Parathyroid adenoma (tissue), 2 donors: ENCODE results near the gene GNAO1.

Experiments
- H2AFZ ChIP-seq: fragments of 300-600 bp; sonication (generic); one replicate; pipeline ENCODE4 v1.7.0; 2017; ENCODE audit warnings: antibody characterized with exemption, mild to moderate bottlenecking
- H3K27ac ChIP-seq: fragments of 300-600 bp; sonication (generic); one replicate; pipeline ENCODE4 v1.7.0; 2017
- H3K27me3 ChIP-seq: fragments of 300-600 bp; sonication (generic); one replicate; pipeline ENCODE4 v1.7.0; 2017; ENCODE audit warnings: low read length; ENCODE audit not compliant: control insufficient read depth, insufficient read depth
- H3K36me3 ChIP-seq: fragments of 300-600 bp; sonication (generic); one replicate; pipeline ENCODE4 v1.7.0; 2017; ENCODE audit warnings: low read length; ENCODE audit not compliant: control insufficient read depth, insufficient read depth
- H3K4me1 ChIP-seq: fragments of 300-600 bp; sonication (generic); one replicate; pipeline ENCODE4 v1.7.0; 2017; ENCODE audit warnings: control low read depth
- H3K4me2 ChIP-seq: fragments of 300-600 bp; sonication (generic); one replicate; pipeline ENCODE4 v1.7.0; 2017; ENCODE audit warnings: low read length
- H3K4me3 ChIP-seq: fragments of 300-600 bp; sonication (generic); one replicate; pipeline ENCODE4 v1.7.0; 2017; ENCODE audit warnings: low read depth, low read length
- H3K79me2 ChIP-seq: fragments of 300-600 bp; sonication (generic); one replicate; pipeline ENCODE4 v1.7.0; 2017; ENCODE audit warnings: control low read depth
- H3K9ac ChIP-seq: fragments of 300-600 bp; sonication (generic); one replicate; pipeline ENCODE4 v1.7.0; 2017; ENCODE audit warnings: mild to moderate bottlenecking
- H3K9me3 ChIP-seq: fragments of 300-600 bp; sonication (generic); one replicate; pipeline ENCODE4 v1.7.0; 2017; ENCODE audit warnings: low read length; ENCODE audit not compliant: control insufficient read depth
- TF ChIP-seq, protein P1 (sequence below): fragments of 300-600 bp; sonication (generic); IDR thresholded peaks from one replicate; pipeline ENCODE4 v1.7.0; 2017; ENCODE audit warnings: antibody characterized with exemption, mild to moderate bottlenecking
- donor health status: primary hyperparathyroidism.

The GNAO1 gene

DNA sequence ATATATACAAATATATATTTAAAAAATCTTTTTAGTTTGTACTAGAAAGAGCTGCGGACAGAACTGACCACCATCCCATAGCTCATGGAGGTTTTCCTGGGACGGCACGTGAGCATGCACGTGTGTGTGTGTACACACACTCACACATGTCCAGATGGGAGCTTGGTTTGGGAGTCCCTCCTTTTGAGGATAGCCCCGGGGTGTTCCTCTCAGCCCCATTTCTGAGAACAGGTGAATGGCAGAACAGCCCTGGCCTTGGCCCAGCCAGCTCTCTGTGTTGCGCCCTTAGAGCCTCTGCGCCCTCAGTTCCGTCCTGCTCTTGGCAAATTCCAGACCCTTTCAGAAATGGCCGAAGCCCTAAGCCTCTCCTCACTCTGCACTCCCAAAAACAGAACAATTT lies 163.9 kb downstream of the GNAO1 start:
- no peak overlapping the region for H3K9ac ChIP-seq
- TF ChIP-seq, protein P1, sequence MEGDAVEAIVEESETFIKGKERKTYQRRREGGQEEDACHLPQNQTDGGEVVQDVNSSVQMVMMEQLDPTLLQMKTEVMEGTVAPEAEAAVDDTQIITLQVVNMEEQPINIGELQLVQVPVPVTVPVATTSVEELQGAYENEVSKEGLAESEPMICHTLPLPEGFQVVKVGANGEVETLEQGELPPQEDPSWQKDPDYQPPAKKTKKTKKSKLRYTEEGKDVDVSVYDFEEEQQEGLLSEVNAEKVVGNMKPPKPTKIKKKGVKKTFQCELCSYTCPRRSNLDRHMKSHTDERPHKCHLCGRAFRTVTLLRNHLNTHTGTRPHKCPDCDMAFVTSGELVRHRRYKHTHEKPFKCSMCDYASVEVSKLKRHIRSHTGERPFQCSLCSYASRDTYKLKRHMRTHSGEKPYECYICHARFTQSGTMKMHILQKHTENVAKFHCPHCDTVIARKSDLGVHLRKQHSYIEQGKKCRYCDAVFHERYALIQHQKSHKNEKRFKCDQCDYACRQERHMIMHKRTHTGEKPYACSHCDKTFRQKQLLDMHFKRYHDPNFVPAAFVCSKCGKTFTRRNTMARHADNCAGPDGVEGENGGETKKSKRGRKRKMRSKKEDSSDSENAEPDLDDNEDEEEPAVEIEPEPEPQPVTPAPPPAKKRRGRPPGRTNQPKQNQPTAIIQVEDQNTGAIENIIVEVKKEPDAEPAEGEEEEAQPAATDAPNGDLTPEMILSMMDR = no peak
- H3K4me3 ChIP-seq = no peak overlapping the region
- H3K27ac ChIP-seq = no peak overlapping the region
- no peaks in the 10 kb centered on the region for H3K79me2 ChIP-seq
- H3K36me3 ChIP-seq = no peaks in the 10 kb centered on the region
- no peaks in the 10 kb centered on the region for H3K9me3 ChIP-seq
- H3K27me3 ChIP-seq = no peaks in the 10 kb centered on the region
- H3K4me1 ChIP-seq = peaks cover 4% of the 10 kb centered on the region
- no peak overlapping the region for H3K4me2 ChIP-seq
- H2AFZ ChIP-seq = no peak overlapping the region

DNA sequence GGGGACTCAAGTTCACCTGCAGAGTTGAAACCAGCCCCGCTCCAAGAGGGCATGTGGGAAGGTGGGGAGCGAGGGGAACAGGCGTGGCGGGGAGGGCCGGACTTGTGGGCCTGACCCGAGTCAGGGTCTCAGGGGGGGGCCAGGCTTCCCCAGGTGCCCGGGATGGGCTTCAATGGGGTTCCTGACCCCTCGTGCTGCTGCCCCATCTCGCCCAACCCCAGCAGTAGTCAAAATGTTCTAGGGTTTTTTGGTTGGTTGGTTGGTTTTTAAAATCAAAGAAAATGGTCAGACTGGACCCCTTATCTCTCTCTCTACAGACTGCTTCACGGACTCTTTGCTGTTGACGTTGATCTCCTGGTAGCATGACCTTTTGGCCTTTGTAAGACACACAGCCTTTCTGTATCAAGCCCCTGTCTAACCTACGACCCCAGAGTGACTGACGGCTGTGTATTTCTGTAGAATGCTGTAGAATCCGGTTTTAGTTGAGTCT lies 164.5 kb downstream of the GNAO1 start:
- Histone ChIP-seq H3K4me1 (peaks cover 4% of the 10 kb centered on the region), H3K27me3 (no peaks in the 10 kb centered on the region), H3K27ac (peak overlapping the region; percentile 26), H3K4me2 (peak overlapping the region; percentile 60), H3K9me3 (no peaks in the 10 kb centered on the region), H3K79me2 (no peaks in the 10 kb centered on the region), H3K9ac (no peak overlapping the region), H3K4me3 (no peak overlapping the region), H3K36me3 (no peaks in the 10 kb centered on the region), H2AFZ (peak overlapping the region; percentile 87)
- TF ChIP-seq, protein P1 = no peak

DNA sequence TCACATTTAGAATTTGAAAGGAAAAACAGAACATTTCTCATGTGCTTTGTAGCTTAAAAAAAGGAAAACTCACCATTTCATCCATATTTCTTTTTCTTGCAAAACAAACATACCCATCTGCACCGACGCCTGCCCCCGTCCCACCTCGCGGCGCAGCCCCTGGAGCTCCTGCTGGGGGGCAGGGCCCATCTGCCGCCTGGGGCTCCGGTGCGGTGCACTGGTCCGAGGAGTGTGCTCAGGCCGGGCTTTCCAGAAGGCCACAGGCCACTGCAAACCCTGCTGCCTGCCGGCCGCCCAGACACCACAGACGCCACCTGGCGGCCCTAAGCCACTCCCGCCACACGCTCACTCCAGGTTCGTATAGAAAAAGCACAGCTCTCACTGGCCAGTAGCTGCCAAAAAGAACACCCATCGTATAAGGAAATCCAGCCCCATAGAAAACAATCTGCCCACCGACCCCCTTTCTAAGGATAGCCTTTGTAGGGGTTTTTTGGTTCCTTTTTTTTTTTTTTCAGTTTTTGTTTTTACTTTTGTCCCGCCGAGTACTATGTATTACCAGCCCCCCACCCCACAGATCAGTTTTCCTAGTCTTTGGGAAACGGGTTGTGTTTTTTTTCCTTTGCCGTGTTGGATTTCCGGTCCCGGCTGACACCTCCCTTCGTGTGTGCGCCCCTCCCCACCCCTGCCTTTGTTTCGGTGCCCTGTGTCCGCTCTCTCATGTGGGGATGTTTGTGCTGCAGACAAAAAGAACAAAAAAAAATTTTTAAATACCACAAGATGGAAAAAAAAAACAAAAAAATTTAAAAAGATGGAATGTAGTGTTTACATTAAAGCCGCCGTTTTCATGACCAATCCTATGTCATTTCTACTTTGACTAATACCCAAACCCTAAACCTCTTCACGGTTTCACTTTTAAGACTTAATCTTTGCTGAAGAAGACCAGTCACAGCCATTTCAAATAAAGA lies 165.3 kb downstream of the GNAO1 start:
- Histone ChIP-seq H3K4me2 (peak overlapping the region; percentile 60), H2AFZ (peak overlapping the region; percentile 87), H3K27ac (peak overlapping the region; percentile 26), H3K79me2 (no peaks in the 10 kb centered on the region), H3K4me3 (peak overlapping the region; percentile 48), H3K9me3 (no peaks in the 10 kb centered on the region), H3K4me1 (peaks cover 4% of the 10 kb centered on the region), H3K27me3 (no peaks in the 10 kb centered on the region), H3K9ac (no peak overlapping the region), H3K36me3 (no peaks in the 10 kb centered on the region)
- TF ChIP-seq, protein P1 = peak; percentile 92

DNA sequence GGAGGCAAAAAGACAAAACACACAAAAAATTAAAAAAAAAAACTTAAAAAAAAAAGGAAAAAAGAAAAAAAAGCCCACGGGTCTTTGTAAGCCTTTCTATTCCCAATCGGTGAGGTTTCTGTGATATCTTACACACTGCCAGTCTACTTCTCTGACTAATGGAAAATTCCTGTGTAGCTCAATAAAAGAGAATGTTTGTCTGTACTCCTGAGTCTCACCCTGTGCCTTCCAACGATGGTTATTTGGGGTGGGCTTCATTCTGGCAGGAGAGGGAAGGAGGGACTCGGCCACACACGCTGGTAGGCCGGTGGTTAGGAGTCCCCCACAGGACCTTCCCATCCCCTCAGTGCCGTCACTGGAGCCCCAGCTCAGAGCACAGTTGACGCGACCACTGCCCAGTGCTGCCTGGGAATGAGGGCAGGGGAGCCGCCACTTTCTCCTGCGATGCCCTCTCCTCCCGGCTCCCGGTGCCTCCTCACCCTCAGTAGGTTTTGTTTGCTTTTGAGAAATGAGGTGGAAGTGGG lies 166.0 kb downstream of the GNAO1 start:
- no peak overlapping the region for H3K9ac ChIP-seq
- no peaks in the 10 kb centered on the region for H3K79me2 ChIP-seq
- TF ChIP-seq, protein P1 = no peak
- H2AFZ ChIP-seq = peak overlapping the region; percentile 87
- H3K9me3 ChIP-seq = no peaks in the 10 kb centered on the region
- no peaks in the 10 kb centered on the region for H3K27me3 ChIP-seq
- H3K4me1 ChIP-seq = peaks cover 4% of the 10 kb centered on the region
- H3K4me2 ChIP-seq = peak overlapping the region; percentile 60
- no peak overlapping the region for H3K4me3 ChIP-seq
- H3K36me3 ChIP-seq = no peaks in the 10 kb centered on the region
- H3K27ac ChIP-seq = no peak overlapping the region
